Mammary epithelial cell (primary cell): ENCODE measurements around the gene CD274.

Experiments used
- EZH2 ChIP-seq: IDR thresholded peaks from 2 replicates; pipeline ENCODE4 v1.6.1; 2012; ENCODE audit warnings: low read length, inconsistent platforms, borderline replicate concordance
- TF ChIP-seq, protein P1 (sequence below), 2 donors: IDR thresholded peaks in 1 of 2; conservative IDR thresholded peaks in 1 of 2; 2 replicates each; pipeline ENCODE4 v1.5.1; 2011 to 2012; ENCODE audit warnings: inconsistent platforms in 2 of 2, low read length in 2 of 2, mild to moderate bottlenecking in 2 of 2, control low read depth in 1 of 2, low read depth in 1 of 2; ENCODE audit not compliant: insufficient read depth in 1 of 2; ENCODE audit errors: extremely low read depth in 1 of 2

DNA sequence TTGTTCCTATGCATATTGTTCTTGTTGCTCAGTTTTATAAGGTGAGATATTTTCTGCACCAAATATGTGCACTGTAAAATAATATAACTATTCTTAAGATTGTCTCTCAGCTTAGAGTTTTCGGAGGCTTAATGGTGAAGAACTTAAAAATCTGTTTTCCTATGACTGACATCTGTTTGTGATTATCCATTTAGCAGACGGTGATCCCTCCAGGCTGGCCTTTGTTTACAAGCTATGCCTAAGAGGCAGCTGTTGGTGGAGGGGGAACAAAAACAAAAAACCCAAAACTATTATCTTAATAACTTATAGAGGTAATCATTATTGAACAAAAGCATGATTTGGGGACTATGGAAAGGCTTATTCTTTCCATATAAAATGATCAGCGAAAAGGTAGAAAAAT lies 60.6 kb downstream of the CD274 start:
- TF ChIP-seq, protein P1, sequence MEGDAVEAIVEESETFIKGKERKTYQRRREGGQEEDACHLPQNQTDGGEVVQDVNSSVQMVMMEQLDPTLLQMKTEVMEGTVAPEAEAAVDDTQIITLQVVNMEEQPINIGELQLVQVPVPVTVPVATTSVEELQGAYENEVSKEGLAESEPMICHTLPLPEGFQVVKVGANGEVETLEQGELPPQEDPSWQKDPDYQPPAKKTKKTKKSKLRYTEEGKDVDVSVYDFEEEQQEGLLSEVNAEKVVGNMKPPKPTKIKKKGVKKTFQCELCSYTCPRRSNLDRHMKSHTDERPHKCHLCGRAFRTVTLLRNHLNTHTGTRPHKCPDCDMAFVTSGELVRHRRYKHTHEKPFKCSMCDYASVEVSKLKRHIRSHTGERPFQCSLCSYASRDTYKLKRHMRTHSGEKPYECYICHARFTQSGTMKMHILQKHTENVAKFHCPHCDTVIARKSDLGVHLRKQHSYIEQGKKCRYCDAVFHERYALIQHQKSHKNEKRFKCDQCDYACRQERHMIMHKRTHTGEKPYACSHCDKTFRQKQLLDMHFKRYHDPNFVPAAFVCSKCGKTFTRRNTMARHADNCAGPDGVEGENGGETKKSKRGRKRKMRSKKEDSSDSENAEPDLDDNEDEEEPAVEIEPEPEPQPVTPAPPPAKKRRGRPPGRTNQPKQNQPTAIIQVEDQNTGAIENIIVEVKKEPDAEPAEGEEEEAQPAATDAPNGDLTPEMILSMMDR (conservative IDR thresholded peaks at IDR 0.05 in 1 of 2, IDR thresholded peaks at IDR 0.05 in 1 of 2; ENCODE audit: extremely low read depth in 1 of 2, insufficient read depth in 1 of 2, low read depth in 1 of 2, low read length in 2 of 2), result no peak
- TF ChIP-seq EZH2, result no peak
